ENCODE data around the gene NEU2.
A peak's percentile ranks its signal among the peaks of the same experiment; 100 is the strongest.
"Not testable (repeated sequence)": the region's sequence is repeated elsewhere in the genome, so short reads cannot be mapped to it uniquely, and the experiment has no call there.

Gene NEU2

DNA sequence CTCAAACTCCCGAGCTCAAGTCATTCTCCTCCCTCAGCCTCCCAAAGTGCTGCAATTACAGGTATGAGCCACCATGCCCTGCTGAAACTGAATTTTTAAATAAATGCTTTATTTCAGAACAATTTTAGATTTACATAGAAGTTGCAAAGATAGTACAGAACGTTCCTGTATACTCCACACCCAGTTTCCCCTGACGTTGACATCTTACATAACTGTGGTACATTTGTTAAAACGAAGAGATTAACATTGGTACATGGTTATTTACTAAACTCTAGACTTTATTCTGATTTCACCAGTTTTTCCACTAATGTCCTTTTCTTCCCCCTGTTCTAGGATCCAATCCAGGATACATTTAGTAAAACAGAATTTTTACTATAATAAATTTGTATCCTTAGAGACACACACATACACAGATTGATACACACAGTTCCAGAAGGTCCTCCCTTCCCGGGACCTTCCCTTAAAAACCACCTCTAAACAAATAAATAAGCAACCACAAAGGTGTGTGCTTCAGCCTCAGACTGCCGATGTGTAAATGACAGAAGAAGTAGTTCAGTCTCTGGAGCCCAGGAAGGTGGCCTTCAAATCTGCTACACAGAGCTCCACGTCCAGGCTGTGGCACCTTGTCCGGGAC, 6.9 kb downstream of the NEU2 start:
- no peaks in the 10 kb centered on the region for H3K4me1 Mint-ChIP-seq
- no peaks in the 10 kb centered on the region for H3K36me3 Mint-ChIP-seq
- H3K4me3 Mint-ChIP-seq = no peak overlapping the region
- no peaks in the 10 kb centered on the region for H3K9me3 Mint-ChIP-seq
- ATAC-seq = no peak
- no peak overlapping the region for H3K27ac Mint-ChIP-seq
- no peak for DNase-seq (ENCODE audit: low spot score in 2 of 2)

DNA sequence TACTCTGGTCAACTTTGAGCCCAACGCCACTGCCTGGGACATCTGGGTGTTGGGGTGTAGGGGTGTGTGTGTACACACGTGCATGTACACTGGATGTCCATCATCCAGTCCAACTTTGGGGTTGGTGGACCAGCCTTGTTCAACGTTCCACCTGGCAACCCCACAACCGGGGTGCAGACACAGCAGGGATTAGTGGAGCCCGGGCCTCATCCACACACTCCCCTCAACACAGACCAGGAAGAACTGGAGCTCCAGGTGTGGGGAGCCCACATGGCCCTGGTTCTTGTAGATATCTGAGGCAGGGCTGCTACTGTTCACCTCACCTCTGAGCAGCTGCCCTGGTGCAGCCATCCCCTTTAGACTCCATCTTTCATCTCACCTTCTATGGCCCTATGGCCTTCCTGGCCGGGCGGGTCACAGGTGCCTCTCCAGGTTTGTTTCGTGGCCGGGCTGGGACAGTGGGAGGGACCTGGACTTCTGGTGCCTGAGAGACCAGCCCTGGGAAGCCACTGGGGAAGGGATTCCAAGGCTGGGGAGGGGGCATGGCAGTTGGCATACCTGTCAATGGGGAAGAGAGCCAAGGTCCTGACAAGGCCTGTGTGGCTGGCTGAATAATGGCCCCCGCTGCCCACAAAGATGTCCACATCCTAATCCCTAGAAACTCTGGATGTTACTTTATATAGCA, 7.5 kb downstream of the NEU2 start:
- no peaks in the 10 kb centered on the region for H3K9me3 Mint-ChIP-seq
- H3K36me3 Mint-ChIP-seq = no peaks in the 10 kb centered on the region
- H3K4me3 Mint-ChIP-seq = no peak overlapping the region
- no peak overlapping the region for H3K27ac Mint-ChIP-seq
- no peaks in the 10 kb centered on the region for H3K4me1 Mint-ChIP-seq
- DNase-seq (ENCODE audit: low spot score in 2 of 2) = no peak
- no peak for ATAC-seq

GRCh38 chr2:233040571-233040970, 8.1 kb downstream of the NEU2 start:
- ATAC-seq (no peak), DNase-seq (ENCODE audit: low spot score in 2 of 2) (no peak)
- no peak overlapping the region for H3K4me3 Mint-ChIP-seq
- no peak overlapping the region for H3K27ac Mint-ChIP-seq
- no peaks in the 10 kb centered on the region for H3K9me3 Mint-ChIP-seq
- no peaks in the 10 kb centered on the region for H3K36me3 Mint-ChIP-seq
- H3K4me1 Mint-ChIP-seq = no peaks in the 10 kb centered on the region

- DNase-seq (ENCODE audit: low spot score in 2 of 2) = no peak
- Mint-ChIP-seq H3K4me1 (no peaks in the 10 kb centered on the region), H3K27ac (no peak overlapping the region), H3K9me3 (no peaks in the 10 kb centered on the region), H3K4me3 (no peak overlapping the region), H3K36me3 (no peaks in the 10 kb centered on the region)
- no peak for ATAC-seq
Observed at GRCh38 chr2:233041722-233042323, 9.4 kb downstream of the NEU2 start.

- Mint-ChIP-seq H3K4me3 (no peak overlapping the region), H3K4me1 (peaks cover 5% of the 10 kb centered on the region), H3K9me3 (no peaks in the 10 kb centered on the region), H3K36me3 (no peaks in the 10 kb centered on the region), H3K27ac (no peak overlapping the region)
- no peak for DNase-seq (ENCODE audit: low spot score in 2 of 2)
- ATAC-seq = no peak
Observed at GRCh38 chr2:233042549-233042948, 10.1 kb downstream of the NEU2 start.

DNA sequence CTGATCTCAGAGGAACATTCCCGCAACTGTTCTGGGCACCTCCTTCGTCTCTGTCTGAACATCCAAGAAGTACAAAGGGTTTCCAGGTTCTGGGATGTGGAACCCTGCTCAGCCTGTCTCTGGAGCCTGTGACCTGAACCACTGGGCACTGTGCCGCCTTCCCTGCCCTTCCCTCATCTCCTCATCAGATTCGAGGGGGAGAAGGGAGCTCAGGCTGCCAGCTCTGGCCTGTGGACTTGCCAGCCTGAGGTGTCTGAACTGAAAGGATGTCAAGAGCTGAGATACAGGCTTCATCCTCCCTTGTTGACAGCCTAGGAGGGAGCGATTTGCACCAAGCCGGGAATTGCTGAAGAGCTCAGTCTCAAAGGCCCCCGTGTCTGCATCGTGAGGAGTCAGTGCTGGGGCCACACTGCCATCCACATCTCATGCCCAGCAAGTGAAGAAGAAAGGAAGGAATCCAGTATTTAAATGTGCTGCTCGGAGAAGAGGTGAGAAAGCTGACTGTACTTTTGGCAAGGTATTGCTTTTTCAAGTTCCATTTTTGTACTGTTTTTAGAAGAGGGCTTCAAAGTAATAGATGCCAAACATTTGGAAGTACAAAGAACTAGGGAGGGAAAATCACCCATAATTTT, 12.6 kb downstream of the NEU2 start:
- Mint-ChIP-seq H3K9me3 (no peaks in the 10 kb centered on the region), H3K4me3 (no peak overlapping the region), H3K36me3 (peaks cover 5% of the 10 kb centered on the region), H3K4me1 (peaks cover 27% of the 10 kb centered on the region), H3K27ac (no peak overlapping the region)
- no peak for DNase-seq (ENCODE audit: low spot score in 2 of 2)
- ATAC-seq = no peak

GRCh38 chr2:233047206-233047605, 14.7 kb downstream of the NEU2 start:
- H3K27ac Mint-ChIP-seq = no peak overlapping the region
- no peak for ATAC-seq
- no peak for DNase-seq (ENCODE audit: low spot score in 2 of 2)
- peaks cover 5% of the 10 kb centered on the region for H3K36me3 Mint-ChIP-seq
- no peaks in the 10 kb centered on the region for H3K9me3 Mint-ChIP-seq
- no peak overlapping the region for H3K4me3 Mint-ChIP-seq
- H3K4me1 Mint-ChIP-seq = peaks cover 42% of the 10 kb centered on the region

DNA sequence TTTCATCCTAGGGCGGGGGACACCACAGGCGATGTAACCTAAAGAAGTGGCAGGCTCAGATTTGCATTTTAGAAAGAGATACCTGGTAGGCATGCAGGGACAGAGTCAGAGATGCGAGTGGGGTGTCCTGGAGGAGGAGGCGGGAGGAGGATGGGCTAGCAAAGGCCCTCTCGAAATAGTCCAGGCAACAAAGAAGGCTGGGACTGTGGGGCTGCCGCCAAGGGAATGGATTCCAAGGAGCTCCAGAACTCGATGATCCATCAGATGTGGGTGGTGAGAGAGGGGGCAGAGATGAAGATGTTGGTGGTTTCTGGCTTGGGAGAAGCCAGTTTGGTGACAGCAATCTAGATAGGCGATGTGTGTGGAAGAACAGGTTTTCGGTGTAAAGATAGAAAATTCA, 15.2 kb downstream of the NEU2 start:
- H3K27ac Mint-ChIP-seq = no peak overlapping the region
- H3K9me3 Mint-ChIP-seq = no peaks in the 10 kb centered on the region

DNA sequence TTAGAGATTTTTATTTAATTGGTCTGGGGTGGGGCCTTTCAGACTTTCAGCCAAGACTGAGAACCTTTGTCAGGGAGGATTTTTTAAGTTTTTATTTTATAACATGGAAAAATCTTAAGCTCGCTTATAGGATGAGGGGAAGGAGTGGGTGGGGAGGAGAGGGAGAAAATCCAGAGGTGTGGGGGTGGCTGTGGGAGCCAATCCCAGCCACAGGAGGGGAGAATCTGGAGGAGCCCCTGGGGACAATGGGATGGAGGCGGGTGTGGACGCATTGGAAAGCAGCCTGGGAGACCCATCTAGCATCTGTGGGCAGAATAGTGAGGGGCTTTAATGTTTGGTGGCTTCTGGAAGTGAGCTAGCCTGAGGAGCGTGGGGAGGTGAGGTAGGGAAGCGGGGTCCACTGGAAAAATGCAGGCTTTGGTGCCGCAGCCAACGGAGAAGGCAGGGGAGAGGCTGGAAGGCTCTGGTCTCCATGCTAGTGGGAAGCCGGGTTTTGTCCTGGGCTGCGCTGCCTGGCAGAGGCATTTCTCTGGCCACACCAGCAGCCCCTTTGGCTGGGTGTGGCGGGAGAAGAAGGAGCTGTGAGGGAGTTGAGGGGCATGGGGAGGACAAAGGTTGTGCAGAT, 16.2 kb downstream of the NEU2 start:
- H3K36me3 Mint-ChIP-seq = peaks cover 5% of the 10 kb centered on the region
- DNase-seq (ENCODE audit: low spot score in 2 of 2) (no peak), ATAC-seq (no peak)
- no peak overlapping the region for H3K4me3 Mint-ChIP-seq
- H3K4me1 Mint-ChIP-seq = peaks cover 43% of the 10 kb centered on the region
- H3K9me3 Mint-ChIP-seq = no peaks in the 10 kb centered on the region
- H3K27ac Mint-ChIP-seq = peak overlapping the region; percentile 26

More for the DNA sequence above, 15.2 kb downstream of the NEU2 start:
- DNase-seq (ENCODE audit: low spot score in 2 of 2) = no peak
- Mint-ChIP-seq H3K4me3 (no peak overlapping the region), H3K4me1 (peaks cover 42% of the 10 kb centered on the region), H3K36me3 (peaks cover 5% of the 10 kb centered on the region)
- no peak for ATAC-seq

- Mint-ChIP-seq H3K9me3 (no peaks in the 10 kb centered on the region), H3K36me3 (peaks cover 5% of the 10 kb centered on the region), H3K4me1 (peaks cover 49% of the 10 kb centered on the region), H3K27ac (peak overlapping the region; percentile 26), H3K4me3 (no peak overlapping the region)
- ATAC-seq (peak; percentile 64), DNase-seq (ENCODE audit: low spot score in 2 of 2) (no peak)
Observed at GRCh38 chr2:233049194-233049761, 16.8 kb downstream of the NEU2 start.

GRCh38 chr2:233051241-233052149, 19.0 kb downstream of the NEU2 start:
- H3K4me1 Mint-ChIP-seq = peaks cover 55% of the 10 kb centered on the region
- ATAC-seq (no peak), DNase-seq (ENCODE audit: low spot score in 2 of 2) (no peak)
- no peak overlapping the region for H3K4me3 Mint-ChIP-seq
- no peaks in the 10 kb centered on the region for H3K9me3 Mint-ChIP-seq
- H3K27ac Mint-ChIP-seq = peak overlapping the region; percentile 73
- peaks cover 5% of the 10 kb centered on the region for H3K36me3 Mint-ChIP-seq

DNA sequence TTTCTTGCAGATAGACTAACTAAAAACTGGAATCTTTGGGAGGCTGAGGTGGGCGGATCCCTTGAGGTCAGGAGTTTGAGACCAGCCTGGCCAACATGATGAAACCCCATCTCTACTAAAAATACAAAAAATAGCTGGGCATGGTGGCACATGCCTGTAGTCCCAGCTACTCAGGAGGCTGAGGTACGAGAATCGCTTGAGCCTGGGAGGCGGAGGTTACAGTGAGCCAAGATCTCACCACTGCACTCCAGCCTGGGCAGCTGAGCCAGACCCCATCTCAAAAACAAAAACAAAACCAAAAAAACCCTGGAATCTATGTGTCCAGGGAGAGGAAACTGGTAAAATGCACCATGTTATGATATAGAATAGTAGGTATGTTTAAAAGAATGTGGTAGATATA, 20.0 kb downstream of the NEU2 start:
- not testable (repeated sequence) for H3K9me3 Mint-ChIP-seq; H3K4me3 Mint-ChIP-seq; H3K27ac Mint-ChIP-seq; H3K36me3 Mint-ChIP-seq; DNase-seq (ENCODE audit: low spot score in 2 of 2); ATAC-seq
- peaks cover 50% of the 10 kb centered on the region for H3K4me1 Mint-ChIP-seq

DNA sequence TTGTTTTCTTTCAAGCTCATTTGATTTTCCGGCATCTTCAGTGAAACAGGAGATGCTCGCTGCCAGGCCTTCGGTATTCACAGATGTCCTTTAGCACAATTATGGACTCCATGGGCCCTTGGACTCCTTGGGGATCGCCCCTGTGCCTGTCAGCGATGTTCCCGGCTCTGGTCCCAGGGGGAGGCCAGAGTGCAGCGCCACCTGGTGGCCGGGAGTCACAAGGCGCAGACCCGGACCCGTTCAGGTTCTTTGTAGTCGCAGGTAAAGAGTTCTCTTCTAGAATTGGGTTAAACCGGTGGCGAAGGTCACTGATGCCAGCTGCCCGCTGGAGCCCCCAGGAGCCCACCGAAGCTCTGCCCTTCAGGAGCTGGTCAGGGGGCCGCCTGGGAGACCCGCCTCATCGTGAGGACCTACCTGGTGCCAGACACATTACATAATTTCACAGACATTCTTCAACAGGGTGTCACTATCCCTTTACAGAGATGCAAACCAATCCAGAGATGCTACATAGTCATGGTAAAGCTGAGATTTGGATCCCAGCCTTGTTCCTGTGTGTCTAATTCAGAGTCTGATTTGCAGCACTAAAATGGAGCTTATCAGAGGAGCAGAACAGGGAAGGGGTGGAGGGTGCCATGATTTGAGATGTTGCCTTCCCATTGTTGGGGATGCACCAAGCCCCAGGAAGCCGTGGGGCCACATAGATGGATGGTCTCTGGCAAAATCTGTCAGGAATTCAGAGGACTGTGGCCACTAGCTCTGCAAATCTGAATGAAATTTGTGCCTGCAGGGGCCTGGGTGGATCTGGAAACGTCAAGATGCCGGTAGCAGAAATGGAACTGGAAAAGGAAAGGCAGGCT, 21.7 kb downstream of the NEU2 start:
- Mint-ChIP-seq H3K4me1 (peaks cover 48% of the 10 kb centered on the region), H3K36me3 (peaks cover 3% of the 10 kb centered on the region), H3K9me3 (no peaks in the 10 kb centered on the region), H3K27ac (no peak overlapping the region), H3K4me3 (peak overlapping the region; percentile 43)
- DNase-seq (ENCODE audit: low spot score in 2 of 2) (peak; percentile 86 to 88), ATAC-seq (peak; percentile 77)

GRCh38 chr2:233055362-233055761, 22.9 kb downstream of the NEU2 start:
- no peaks in the 10 kb centered on the region for H3K9me3 Mint-ChIP-seq
- H3K4me1 Mint-ChIP-seq = peaks cover 45% of the 10 kb centered on the region
- DNase-seq (ENCODE audit: low spot score in 2 of 2) (no peak), ATAC-seq (no peak)
- no peak overlapping the region for H3K27ac Mint-ChIP-seq
- H3K36me3 Mint-ChIP-seq = peaks cover 8% of the 10 kb centered on the region
- no peak overlapping the region for H3K4me3 Mint-ChIP-seq

Data from stimulated activated effector memory CD8-positive, alpha-beta T cell treated with anti-CD3 and anti-CD28 coated beads, Interleukin-12 subunit alpha, Interleukin-12 subunit beta, amount 100 ng/mL, for 72 hours (primary cell).